Transverse colon (tissue), 4 donors: ENCODE data around the gene LYZ. TPM values are rescaled to one million over a fixed set of nuclear protein-coding genes. Genes with fewer than 3 reads are reported as not detected.
A peak's percentile ranks its signal among the peaks of the same experiment; 100 is the strongest.

Experiments
- DNase-seq: peaks from one replicate; pipeline ENCODE4 v3.0.0-alpha.2; 2019
- H3K27ac ChIP-seq, 4 donors: fragments of 200-600 bp; sonication (generic); 2 replicates each; pipeline ENCODE4 v1.5.1; 2016 to 2018; ENCODE audit warnings: inconsistent platforms in 4 of 4
- H3K27me3 ChIP-seq: fragments of 200-600 bp; sonication (generic); 2 replicates; pipeline ENCODE4 v1.5.1; 2017; ENCODE audit warnings: inconsistent platforms
- H3K36me3 ChIP-seq, 4 donors: fragments of 200-600 bp; sonication (generic); 2 replicates each; pipeline ENCODE4 v1.5.1; 2017 to 2019; ENCODE audit warnings: inconsistent platforms in 4 of 4
- H3K4me1 ChIP-seq, 4 donors: fragments of 200-600 bp; sonication (generic); 2 replicates each; pipeline ENCODE4 v1.5.1; 2017 to 2020; ENCODE audit warnings: inconsistent platforms in 4 of 4
- H3K4me3 ChIP-seq, 4 donors: fragments of 200-600 bp; sonication (generic); 1 replicate in 1 of 4; 2 replicates in 3 of 4; pipeline versions ENCODE4 v1.5.1 to v1.6.1; 2017 to 2019; ENCODE audit warnings: inconsistent platforms in 4 of 4
- H3K9me3 ChIP-seq, 2 donors: fragments of 200-600 bp; sonication (generic); 2 replicates each; pipeline ENCODE4 v1.5.1; 2017 to 2019; ENCODE audit warnings: inconsistent platforms in 2 of 2
- CTCF ChIP-seq, 5 experiments: fragments of 200-600 bp in 3 of 5; fragments of 450-650 bp in 2 of 5; sonication (generic) in 3 of 5; IDR thresholded peaks; 1 replicate in 2 of 5; 2 replicates in 3 of 5; pipeline ENCODE4 v1.5.1; 2016 to 2017; ENCODE audit warnings: antibody characterized with exemption in 5 of 5, inconsistent platforms in 3 of 5, mild to moderate bottlenecking in 2 of 5, moderate library complexity in 1 of 5
- EP300 ChIP-seq: sonication (generic); formaldehyde crosslinking; IDR thresholded peaks from one replicate; pipeline ENCODE4 v1.6.1; 2017; ENCODE audit warnings: antibody characterized with exemption, low read depth
- POLR2A ChIP-seq: fragments of 450-650 bp; IDR thresholded peaks from one replicate; pipeline ENCODE4 v1.6.1; 2016; ENCODE audit warnings: antibody characterized with exemption, mild to moderate bottlenecking, moderate library complexity
- POLR2AphosphoS5 ChIP-seq, 3 donors: sonication (generic); formaldehyde crosslinking; IDR thresholded peaks; one replicate each; pipeline ENCODE4 v1.6.1; 2016; ENCODE audit warnings: antibody characterized with exemption in 3 of 3
- WGBS, 2 donors: methylation state at CpG; one replicate each; pipeline ENCODE4 v1.1.5; 2018; ENCODE audit warnings: low coverage in 1 of 2; 5-methylcytosine and 5-hydroxymethylcytosine counted together
- in situ Hi-C, 4 donors: fragments of 200-750 bp; cut with MboI; loops; one replicate each; pipeline versions ENCODE4 v1.15.0 to v1.15.1; 2017; ENCODE audit warnings: low sequenced_read_pairs in 3 of 4, low pct_ligation_motif_present in 1 of 4, low pct_unique_long_range_greater_than_20kb in 1 of 4
- intact Hi-C: fragments of 100-400 bp; cut with DNase I; formaldehyde crosslinking; loops from one replicate; pipeline ENCODE4 v1.15.1; 2023; ENCODE audit warnings: low total_unique reads
- total RNA-seq, 4 donors: library from RNA; depleted of rRNA; stranded (reverse); fragments of >200 nt; gene quantifications; one replicate each; pipeline ENCODE4 v1.1.0, GENCODE V29; 2016

LYZ gene
- total RNA-seq: 10 to 100 TPM in 3 of 4 donors, 1 to 10 TPM in 1; 2.0 to 43.0 (median 25.3) TPM

- intact Hi-C loops: no loop called here
- no peak within 1 kb of the TSS for H3K4me3 ChIP-seq
- H3K9me3 ChIP-seq: no peaks in the 10 kb centered on the region
- H3K4me1 ChIP-seq: peaks cover 0 to 18% (median 2%) of the 10 kb centered on the region in 4 donors
- H3K36me3 ChIP-seq: no peaks in the 10 kb centered on the region
- H3K27ac ChIP-seq: peak within 1 kb of the TSS in 2 of 4 donors; percentile 22 to 38
- TF ChIP-seq POLR2AphosphoS5 (IDR thresholded peaks at IDR 0.05) (peak in 2 of 3 donors; percentile 18 to 58), CTCF (IDR thresholded peaks at IDR 0.05) (no peak), EP300 (no peak), POLR2A (peak; percentile 30)
- 81 to 89% methylated on average over 3 to 4 of the region's 4 CpGs for WGBS, 2 donors
- in situ Hi-C loops: no loop called here
- DNase-seq: peak; percentile 20
- H3K27me3 ChIP-seq: no peaks in the 10 kb centered on the region
Observed at GRCh38 chr12:69348162-69348938, at the start of gene LYZ. TSS of gene LYZ (plus strand) at chr12:69348381. CDS start at chr12:69348409, 28 bp downstream.

GRCh38 chr12:69298947-69299346 is 49.2 kb upstream of the LYZ start:
- H3K36me3 ChIP-seq: no peaks in the 10 kb centered on the region
- H3K4me3 ChIP-seq: no peak overlapping the region
- TF ChIP-seq EP300 (no peak), POLR2A (no peak), CTCF (IDR thresholded peaks at IDR 0.05) (no peak), POLR2AphosphoS5 (IDR thresholded peaks at IDR 0.05) (no peak)
- 90% methylated on average over 1 to 2 of the region's 2 CpGs for WGBS, 2 donors
- in situ Hi-C loops (loop anchor here in 2 of 4 donors (10.0 to 25.0 kb wide), 2 partner anchors 263 to 276 kb away; no protein-coding TSS in a partner anchor), intact Hi-C loops (no loop called here)
- H3K4me1 ChIP-seq: no peaks in the 10 kb centered on the region
- H3K27ac ChIP-seq: no peak overlapping the region
- no peak for DNase-seq
- peaks cover 0 to 3% of the 10 kb centered on the region in 2 donors for H3K9me3 ChIP-seq
- no peaks in the 10 kb centered on the region for H3K27me3 ChIP-seq

- 91 to 100% methylated on average over 1 of the region's 1 CpG for WGBS, 2 donors
- no peak for DNase-seq
- no peak for TF ChIP-seq POLR2AphosphoS5 (IDR thresholded peaks at IDR 0.05)
- Histone ChIP-seq H3K27ac (no peak overlapping the region), H3K9me3 (peaks cover 16 to 18% of the 10 kb centered on the region in 2 donors), H3K4me1 (no peaks in the 10 kb centered on the region), H3K36me3 (no peaks in the 10 kb centered on the region), H3K27me3 (no peaks in the 10 kb centered on the region), H3K4me3 (no peak overlapping the region)
- in situ Hi-C loops (no loop called here), intact Hi-C loops (no loop called here)
Observed at GRCh38 chr12:69304284-69304683, 43.9 kb upstream of the LYZ start.

- intact Hi-C loops: no loop called here
Observed at GRCh38 chr12:69309461-69309860, 38.7 kb upstream of the LYZ start.

More at GRCh38 chr12:69309461-69309860, 38.7 kb upstream of the LYZ start:
- WGBS, 2 donors: 76 to 89% methylated on average over 3 of the region's 3 CpGs
- no peak for DNase-seq
- in situ Hi-C loops: no loop called here
- Histone ChIP-seq H3K4me3 (no peak overlapping the region), H3K27me3 (no peaks in the 10 kb centered on the region), H3K36me3 (no peaks in the 10 kb centered on the region), H3K9me3 (peaks cover 10 to 13% of the 10 kb centered on the region in 2 donors), H3K4me1 (no peaks in the 10 kb centered on the region), H3K27ac (no peak overlapping the region)
- TF ChIP-seq CTCF (IDR thresholded peaks at IDR 0.05) (no peak), POLR2AphosphoS5 (IDR thresholded peaks at IDR 0.05) (no peak), POLR2A (no peak), EP300 (no peak)
